GM12878 (cell line): Measurements from ENCODE around the gene DNAH9.

Experiments
- CEBPB ChIP-seq, 2 experiments: fragments of 150-350 bp in 1 of 2; IDR thresholded peaks; 2 replicates each; pipeline ENCODE4 v1.6.1; 2012 to 2014; ENCODE audit warnings: low read depth in 2 of 2, low read length in 2 of 2, borderline replicate concordance in 1 of 2, inconsistent platforms in 1 of 2
- EP300 ChIP-seq, 2 experiments: fragments of 150-350 bp in 1 of 2; IDR thresholded peaks; 2 replicates each; pipeline ENCODE4 v1.6.1; 2011 to 2012; ENCODE audit warnings: low read depth in 2 of 2, low read length in 2 of 2, borderline replicate concordance in 1 of 2, improper control_type of control experiment in 1 of 2, inconsistent platforms in 1 of 2; ENCODE audit not compliant: control insufficient read depth in 1 of 2
- HCFC1 ChIP-seq: fragments of 150-350 bp; IDR thresholded peaks from 2 replicates; pipeline ENCODE4 v1.6.1; 2014; ENCODE audit warnings: low read length
- POLR2AphosphoS5 ChIP-seq: IDR thresholded peaks from 2 replicates; pipeline ENCODE4 v1.6.1; 2011; ENCODE audit warnings: mild to moderate bottlenecking, low read length, inconsistent platforms
- SIN3A ChIP-seq: IDR thresholded peaks from 2 replicates; pipeline ENCODE4 v1.6.1; 2012; ENCODE audit warnings: low read depth, low read length, improper control_type of control experiment
- SMAD5 ChIP-seq: IDR thresholded peaks from 2 replicates; pipeline ENCODE4 v1.6.1; 2016; ENCODE audit warnings: antibody characterized with exemption, low read depth
- SUZ12 ChIP-seq: fragments of 200-600 bp; sonication (generic); IDR thresholded peaks from one replicate; pipeline ENCODE4 v1.6.1; 2018; ENCODE audit warnings: antibody characterized with exemption, mild to moderate bottlenecking; ENCODE audit not compliant: unreplicated experiment
- TBL1XR1 ChIP-seq: IDR thresholded peaks from 2 replicates; pipeline ENCODE4 v1.6.1; 2012; ENCODE audit warnings: low read depth, low read length, improper control_type of control experiment
- ZNF274 ChIP-seq: IDR thresholded peaks from one replicate; pipeline ENCODE4 v1.8.0; 2011; ENCODE audit not compliant: insufficient read length, insufficient read depth
- TF ChIP-seq, protein P1 (sequence below), 3 experiments: IDR thresholded peaks in 2 of 3; conservative IDR thresholded peaks in 1 of 3; 2 replicates each; pipeline ENCODE4 v1.5.1; 2011; ENCODE audit warnings: low read depth in 3 of 3, low read length in 3 of 3, mild to moderate bottlenecking in 3 of 3, control low read depth in 2 of 3, moderate library complexity in 2 of 3, inconsistent platforms in 1 of 3, mixed read lengths in 1 of 3; ENCODE audit not compliant: control insufficient read depth in 2 of 3, insufficient read depth in 1 of 3; ENCODE audit errors: extremely low read depth in 1 of 3
- TF ChIP-seq, protein P2 (sequence below): fragments of 450-650 bp; IDR thresholded peaks from 2 replicates; pipeline ENCODE4 v1.6.1; 2017; ENCODE audit warnings: mild to moderate bottlenecking
- TF ChIP-seq, protein P3 (sequence below): IDR thresholded peaks from 2 replicates; pipeline ENCODE4 v1.6.1; 2011; ENCODE audit warnings: borderline replicate concordance, low read depth, mild to moderate bottlenecking, moderate library complexity, low read length; ENCODE audit not compliant: insufficient read depth, poor library complexity, severe bottlenecking
- TF ChIP-seq, protein P4 (sequence below): IDR thresholded peaks from 2 replicates; pipeline ENCODE4 v1.6.1; 2012; ENCODE audit warnings: low read depth, low read length, improper control_type of control experiment

DNA sequence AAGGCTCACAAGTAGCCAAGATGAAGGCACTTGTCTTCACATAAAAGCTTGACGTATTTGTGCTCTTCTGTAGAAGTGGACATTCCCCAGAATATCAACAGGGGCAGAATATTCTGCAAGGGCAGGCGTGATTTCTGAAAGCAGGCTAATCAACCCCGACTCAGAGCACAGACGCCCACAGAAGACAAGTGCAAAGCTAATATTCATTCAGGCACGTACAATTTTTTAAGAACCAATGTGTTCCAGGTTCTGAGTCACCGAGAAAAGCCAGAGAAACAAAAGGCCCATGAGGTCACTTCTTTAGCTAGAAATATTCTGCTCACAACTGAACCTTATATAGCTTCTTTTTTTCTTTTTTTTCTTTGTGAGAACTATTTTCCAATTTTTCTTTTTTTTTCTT lies 121.6 kb downstream of the DNAH9 start:
- no peak for TF ChIP-seq SMAD5
- TF ChIP-seq, protein P1, sequence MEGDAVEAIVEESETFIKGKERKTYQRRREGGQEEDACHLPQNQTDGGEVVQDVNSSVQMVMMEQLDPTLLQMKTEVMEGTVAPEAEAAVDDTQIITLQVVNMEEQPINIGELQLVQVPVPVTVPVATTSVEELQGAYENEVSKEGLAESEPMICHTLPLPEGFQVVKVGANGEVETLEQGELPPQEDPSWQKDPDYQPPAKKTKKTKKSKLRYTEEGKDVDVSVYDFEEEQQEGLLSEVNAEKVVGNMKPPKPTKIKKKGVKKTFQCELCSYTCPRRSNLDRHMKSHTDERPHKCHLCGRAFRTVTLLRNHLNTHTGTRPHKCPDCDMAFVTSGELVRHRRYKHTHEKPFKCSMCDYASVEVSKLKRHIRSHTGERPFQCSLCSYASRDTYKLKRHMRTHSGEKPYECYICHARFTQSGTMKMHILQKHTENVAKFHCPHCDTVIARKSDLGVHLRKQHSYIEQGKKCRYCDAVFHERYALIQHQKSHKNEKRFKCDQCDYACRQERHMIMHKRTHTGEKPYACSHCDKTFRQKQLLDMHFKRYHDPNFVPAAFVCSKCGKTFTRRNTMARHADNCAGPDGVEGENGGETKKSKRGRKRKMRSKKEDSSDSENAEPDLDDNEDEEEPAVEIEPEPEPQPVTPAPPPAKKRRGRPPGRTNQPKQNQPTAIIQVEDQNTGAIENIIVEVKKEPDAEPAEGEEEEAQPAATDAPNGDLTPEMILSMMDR (IDR thresholded peaks at IDR 0.05 in 2 of 3, conservative IDR thresholded peaks at IDR 0.05 in 1 of 3; ENCODE audit: control insufficient read depth in 2 of 3, extremely low read depth in 1 of 3, insufficient read depth in 1 of 3, low read depth in 3 of 3, low read length in 3 of 3): no peak
- TF ChIP-seq, protein P2, sequence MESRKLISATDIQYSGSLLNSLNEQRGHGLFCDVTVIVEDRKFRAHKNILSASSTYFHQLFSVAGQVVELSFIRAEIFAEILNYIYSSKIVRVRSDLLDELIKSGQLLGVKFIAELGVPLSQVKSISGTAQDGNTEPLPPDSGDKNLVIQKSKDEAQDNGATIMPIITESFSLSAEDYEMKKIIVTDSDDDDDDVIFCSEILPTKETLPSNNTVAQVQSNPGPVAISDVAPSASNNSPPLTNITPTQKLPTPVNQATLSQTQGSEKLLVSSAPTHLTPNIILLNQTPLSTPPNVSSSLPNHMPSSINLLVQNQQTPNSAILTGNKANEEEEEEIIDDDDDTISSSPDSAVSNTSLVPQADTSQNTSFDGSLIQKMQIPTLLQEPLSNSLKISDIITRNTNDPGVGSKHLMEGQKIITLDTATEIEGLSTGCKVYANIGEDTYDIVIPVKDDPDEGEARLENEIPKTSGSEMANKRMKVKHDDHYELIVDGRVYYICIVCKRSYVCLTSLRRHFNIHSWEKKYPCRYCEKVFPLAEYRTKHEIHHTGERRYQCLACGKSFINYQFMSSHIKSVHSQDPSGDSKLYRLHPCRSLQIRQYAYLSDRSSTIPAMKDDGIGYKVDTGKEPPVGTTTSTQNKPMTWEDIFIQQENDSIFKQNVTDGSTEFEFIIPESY: no peak
- no peak for TF ChIP-seq SIN3A
- TF ChIP-seq, protein P3, sequence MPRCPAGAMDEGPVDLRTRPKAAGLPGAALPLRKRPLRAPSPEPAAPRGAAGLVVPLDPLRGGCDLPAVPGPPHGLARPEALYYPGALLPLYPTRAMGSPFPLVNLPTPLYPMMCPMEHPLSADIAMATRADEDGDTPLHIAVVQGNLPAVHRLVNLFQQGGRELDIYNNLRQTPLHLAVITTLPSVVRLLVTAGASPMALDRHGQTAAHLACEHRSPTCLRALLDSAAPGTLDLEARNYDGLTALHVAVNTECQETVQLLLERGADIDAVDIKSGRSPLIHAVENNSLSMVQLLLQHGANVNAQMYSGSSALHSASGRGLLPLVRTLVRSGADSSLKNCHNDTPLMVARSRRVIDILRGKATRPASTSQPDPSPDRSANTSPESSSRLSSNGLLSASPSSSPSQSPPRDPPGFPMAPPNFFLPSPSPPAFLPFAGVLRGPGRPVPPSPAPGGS: no peak
- TF ChIP-seq EP300 (IDR thresholded peaks at IDR 0.05; ENCODE audit: borderline replicate concordance in 1 of 2, control insufficient read depth in 1 of 2, low read depth in 2 of 2, low read length in 2 of 2): no peak
- TF ChIP-seq, protein P4, sequence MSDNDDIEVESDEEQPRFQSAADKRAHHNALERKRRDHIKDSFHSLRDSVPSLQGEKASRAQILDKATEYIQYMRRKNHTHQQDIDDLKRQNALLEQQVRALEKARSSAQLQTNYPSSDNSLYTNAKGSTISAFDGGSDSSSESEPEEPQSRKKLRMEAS: no peak
- TF ChIP-seq HCFC1: no peak
- TF ChIP-seq ZNF274: no peak
- TF ChIP-seq POLR2AphosphoS5: no peak
- no peak for TF ChIP-seq SUZ12
- TF ChIP-seq CEBPB (IDR thresholded peaks at IDR 0.05; ENCODE audit: borderline replicate concordance in 1 of 2, low read depth in 2 of 2, low read length in 2 of 2): no peak
- no peak for TF ChIP-seq TBL1XR1
